HG03097 (cell line): ENCODE measurements around the gene EIF2S1.

Source experiments
- ATAC-seq: cut with Tn5 transposase; IDR thresholded peaks from one replicate; pipeline ENCODE4 v1.9.1; 2021; ENCODE audit not compliant: unreplicated experiment, low FRiP score

EIF2S1 gene

DNA sequence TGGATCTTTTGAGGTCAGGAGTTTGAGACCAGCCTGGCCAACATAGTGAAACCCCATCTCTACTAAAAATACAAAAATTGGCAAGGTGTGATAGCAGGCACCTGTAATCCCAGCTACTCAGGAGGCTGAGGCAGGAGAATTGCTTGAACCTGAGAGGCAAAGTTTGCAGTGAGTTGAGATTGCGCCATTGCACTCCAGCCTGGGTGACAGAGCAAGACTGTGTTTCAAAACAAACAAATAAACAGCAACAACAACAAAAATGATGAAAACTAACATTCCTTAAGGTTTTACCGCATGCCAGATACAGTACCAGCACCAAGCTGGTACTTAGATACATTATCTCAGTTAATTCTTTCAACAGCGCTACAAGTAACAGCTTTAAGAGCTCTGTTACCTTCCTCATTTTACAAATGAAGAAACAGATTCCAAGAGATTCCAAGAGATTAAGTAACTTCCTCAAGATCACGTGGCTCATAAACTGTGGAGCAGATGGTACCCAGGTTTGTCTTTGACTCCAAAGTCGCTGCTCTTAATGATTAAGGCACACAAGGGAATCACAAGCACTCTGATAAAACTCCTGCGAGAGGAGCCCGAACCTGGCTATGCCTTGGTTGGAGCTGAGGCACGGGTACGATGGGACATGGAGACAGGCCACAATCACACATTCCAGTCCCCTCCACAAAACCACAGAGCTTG, 69.5 kb downstream of the EIF2S1 start:
- no peak for ATAC-seq

DNA sequence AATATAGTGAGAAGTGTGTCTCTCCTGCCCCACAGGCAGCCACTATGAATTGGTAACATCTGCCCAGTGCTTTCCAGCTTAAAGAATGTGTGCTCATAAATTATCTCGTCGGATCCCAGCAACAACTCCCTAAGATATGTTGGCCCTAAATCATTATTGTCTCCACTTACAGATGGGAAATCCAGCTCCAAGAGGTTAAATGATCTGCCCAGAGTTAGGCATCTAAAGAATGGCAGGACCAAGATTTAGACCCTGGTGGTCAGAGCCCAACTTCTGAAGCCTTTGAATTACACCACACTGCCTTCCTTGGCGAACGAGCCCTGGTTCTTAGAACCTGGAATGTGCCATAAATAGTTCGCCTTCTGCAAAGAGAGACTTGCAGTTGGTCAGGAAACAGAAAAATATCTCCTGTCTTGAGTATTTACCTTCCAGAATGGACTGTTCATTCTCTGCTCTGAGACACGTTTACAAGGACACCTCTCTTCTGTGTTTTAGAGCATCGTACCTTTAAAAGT, 72.0 kb downstream of the EIF2S1 start:
- ATAC-seq: no peak

DNA sequence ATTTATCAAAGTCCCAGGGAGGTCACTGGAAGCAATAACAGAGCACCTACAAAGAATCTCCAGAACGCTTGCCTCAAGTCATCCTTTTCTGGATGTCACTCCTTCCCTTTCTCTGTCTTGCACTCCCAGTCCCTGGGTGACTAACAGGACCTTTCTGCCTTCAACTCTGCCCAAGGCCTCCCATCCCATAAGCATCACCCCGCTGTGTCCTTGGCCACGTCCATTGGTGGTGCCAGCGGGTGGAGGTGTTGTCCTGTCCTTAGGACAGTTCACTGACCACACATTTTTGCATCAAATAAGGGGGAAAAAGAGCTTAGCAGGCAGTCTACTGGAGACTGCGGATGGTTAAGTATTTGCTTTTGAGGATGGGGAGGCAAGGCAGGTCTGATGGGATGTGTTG, 75.5 kb downstream of the EIF2S1 start:
- no peak for ATAC-seq
